HepG2 (cell line): Measurements from ENCODE around the gene KANK3. TPM values are rescaled to one million over a fixed set of nuclear protein-coding genes. Genes with fewer than 3 reads are reported as not detected.

Experiments used
- ATAC-seq: fragments of 200-7000 bp; cut with Tn5 transposase; 3 replicates; pipeline ENCODE4 v1.9.1; 2020; ENCODE audit warnings: mild to moderate bottlenecking, moderate library complexity
- BruUV-seq: library from RNA; stranded (reverse); fragments of 400-500 nt; replicated peaks from 2 replicates; lab custom pipeline; 2021; lab: Mats Ljungman, UMichigan
- CTCF ChIA-PET: fragments of 300-600 bp; formaldehyde crosslinking; extraction: SDS; loops from one replicate; lab custom pipeline; 2021; ENCODE audit warnings: low total read pairs, inconsistent platforms, low intra/inter-chr PET ratio; lab: Yijun Ruan, JAX
- POLR2A ChIA-PET: fragments of 350-600 bp; sonication (Branson Sonifier 250); formaldehyde crosslinking; loops from one replicate; lab custom pipeline; 2020; ENCODE audit warnings: antibody characterized with exemption, inconsistent platforms; lab: Yijun Ruan, JAX
- DNase-seq: peaks from one replicate; pipeline ENCODE4 v3.0.0-alpha.2; 2015; ENCODE audit warnings: low spot score
- FAIRE-seq: peaks from 3 replicates; lab custom pipeline; 2011; peaks lifted over from hg19 to GRCh38; lab: Jason Lieb, UNC
- H2AFZ ChIP-seq: one replicate; pipeline ENCODE4 v1.6.1; 2011; ENCODE audit warnings: low read length, inconsistent platforms
- H3K27ac ChIP-seq: fragments of 300-600 bp; 3 replicates; pipeline ENCODE4 v1.8.0; 2011; ENCODE audit warnings: mixed run types, mild to moderate bottlenecking, mixed read lengths, low read length, inconsistent platforms; ENCODE audit not compliant: insufficient read depth; ENCODE audit errors: extremely low read length
- H3K27me3 ChIP-seq, 2 experiments: fragments of 200-600 bp in 1 of 2; 2 replicates in 1 of 2; 3 replicates in 1 of 2; pipeline versions ENCODE4 v1.6.0 to v1.8.0; 2011; ENCODE audit warnings: low read length in 2 of 2, mild to moderate bottlenecking in 2 of 2, moderate library complexity in 2 of 2, inconsistent platforms in 1 of 2; ENCODE audit not compliant: insufficient read depth in 2 of 2, control insufficient read depth in 1 of 2
- H3K36me3 ChIP-seq, 2 experiments: fragments of 200-600 bp in 1 of 2; replicated peaks in 1 of 2; 2 replicates in 1 of 2; 3 replicates in 1 of 2; pipeline versions ENCODE4 v1.5.1 to v1.8.0; 2011; ENCODE audit warnings: low read length in 2 of 2, inconsistent platforms in 1 of 2; ENCODE audit not compliant: insufficient read depth in 2 of 2, control insufficient read depth in 1 of 2
- H3K4me1 ChIP-seq: 2 replicates; pipeline ENCODE4 v1.5.1; 2012; ENCODE audit warnings: low read length, inconsistent platforms; ENCODE audit not compliant: insufficient read depth
- H3K4me2 ChIP-seq: 2 replicates; pipeline ENCODE4 v1.6.0; 2011; ENCODE audit warnings: low read depth, low read length, inconsistent platforms
- H3K4me3 ChIP-seq, 3 experiments: fragments of 200-600 bp in 1 of 3; sonication (generic), shearing (Covaris generic) in 1 of 3; replicated peaks in 1 of 3; 2 replicates each; pipeline ENCODE4 v1.5.1; 2011 to 2016; ENCODE audit warnings: low read length in 3 of 3, inconsistent platforms in 2 of 3, low read depth in 2 of 3, mild to moderate bottlenecking in 2 of 3, control low read depth in 1 of 3, mixed read lengths in 1 of 3; ENCODE audit not compliant: insufficient read depth in 1 of 3
- H3K79me2 ChIP-seq: one replicate; pipeline ENCODE4 v1.6.1; 2011; ENCODE audit warnings: low read length, inconsistent platforms; ENCODE audit not compliant: insufficient read depth
- H3K9ac ChIP-seq: 2 replicates; pipeline ENCODE4 v1.6.0; 2011; ENCODE audit warnings: mild to moderate bottlenecking, low read depth, low read length, inconsistent platforms; ENCODE audit not compliant: insufficient read depth
- H3K9me3 ChIP-seq: 2 replicates; pipeline ENCODE4 v1.5.1; 2012; ENCODE audit warnings: mild to moderate bottlenecking, low read length
- H4K20me1 ChIP-seq: 2 replicates; pipeline ENCODE4 v1.6.0; 2011; ENCODE audit warnings: inconsistent platforms, mild to moderate bottlenecking, low read length, moderate library complexity; ENCODE audit not compliant: insufficient read depth
- CBX1 ChIP-seq: IDR thresholded peaks from one replicate; pipeline ENCODE4 v1.6.1; 2016; ENCODE audit warnings: antibody characterized with exemption, low read depth
- IRF1 ChIP-seq: sonication (generic); formaldehyde crosslinking; IDR thresholded peaks from 2 replicates; pipeline ENCODE4 v1.4.0; 2020; ENCODE audit warnings: low read depth, mild to moderate bottlenecking, missing genetic modification reagents
- NFE2L2 ChIP-seq: fragments of 150-350 bp; IDR thresholded peaks from 2 replicates; pipeline ENCODE4 v1.6.1; 2014; ENCODE audit warnings: low read length
- NFIB ChIP-seq: sonication (generic); formaldehyde crosslinking; IDR thresholded peaks from 2 replicates; pipeline ENCODE4 v1.9.0; 2021; ENCODE audit warnings: missing genetic modification reagents, mild to moderate bottlenecking, borderline replicate concordance
- RNF2 ChIP-seq: fragments of 450-650 bp; conservative IDR thresholded peaks from 2 replicates; pipeline ENCODE4 v1.6.1; 2016; ENCODE audit warnings: low read depth
- RORA ChIP-seq: sonication (generic); formaldehyde crosslinking; IDR thresholded peaks from 2 replicates; pipeline ENCODE4 v1.5.0; 2020; ENCODE audit warnings: mild to moderate bottlenecking, missing genetic modification reagents, moderate library complexity
- SALL2 ChIP-seq: sonication (generic); formaldehyde crosslinking; IDR thresholded peaks from 2 replicates; pipeline ENCODE4 v1.8.1; 2023; ENCODE audit warnings: mild to moderate bottlenecking, missing genetic modification reagents, inconsistent platforms
- SMAD3 ChIP-seq: sonication (generic); formaldehyde crosslinking; IDR thresholded peaks from 2 replicates; pipeline ENCODE4 v1.4.0; 2020; ENCODE audit warnings: missing genetic modification reagents
- TCF7L2 ChIP-seq: IDR thresholded peaks from 2 replicates; pipeline ENCODE4 v1.6.1; 2011; ENCODE audit warnings: mild to moderate bottlenecking, low read depth, low read length, moderate library complexity
- ZIK1 ChIP-seq: sonication (generic); formaldehyde crosslinking; IDR thresholded peaks from 2 replicates; pipeline ENCODE4 v1.5.0; 2020; ENCODE audit warnings: mild to moderate bottlenecking, low read depth, missing genetic modification reagents, borderline replicate concordance
- ZNF263 ChIP-seq: sonication (generic); formaldehyde crosslinking; IDR thresholded peaks from 2 replicates; pipeline ENCODE4 v1.4.0; 2020; ENCODE audit warnings: missing genetic modification reagents
- ZNF44 ChIP-seq: sonication (generic); formaldehyde crosslinking; IDR thresholded peaks from 2 replicates; pipeline ENCODE4 v1.5.1; 2020; ENCODE audit warnings: mild to moderate bottlenecking, missing genetic modification reagents
- WGBS: methylation state at CpG from one replicate; pipeline ENCODE4 v1.1.6; 2017; ENCODE audit warnings: low lambda C conversion rate; 5-methylcytosine and 5-hydroxymethylcytosine counted together
- in situ Hi-C: cut with HindIII; loops from 2 replicates; pipeline ENCODE4 v1.10.0; 2017; ENCODE audit warnings: low pct_unique_long_range_greater_than_20kb; ENCODE audit not compliant: extremely low pct_ligation_motif_present
- intact Hi-C: fragments of 100-400 bp; cut with micrococcal nuclease; formaldehyde crosslinking; loops from one replicate; pipeline ENCODE4 v1.10.0; 2022; ENCODE audit not compliant: unreplicated experiment
- polyA plus RNA-seq, 8 experiments: library from polyadenylated mRNA; depleted of rRNA in 3 of 8; stranded (reverse) in 7 of 8; unstranded in 1 of 8; fragments of >200 nt; fragmentation: Illumina TruSeq in 4 of 8; extraction: Trizol in 4 of 8; gene quantifications; 2 replicates each; pipeline versions ENCODE4 v1.2.1 to v1.2.3, GENCODE V29; 2011 to 2016; ENCODE audit warnings: low read depth in 4 of 8, missing spikeins in 1 of 8, mixed read lengths in 1 of 8; ENCODE audit not compliant: insufficient read depth in 1 of 8
- total RNA-seq, 5 experiments: library from RNA; depleted of rRNA; stranded (reverse); fragments of >200 nt; fragmentation: Illumina TruSeq; extraction: Trizol; gene quantifications; 2 replicates each; pipeline ENCODE4 v1.2.3, GENCODE V29; 2016; ENCODE audit warnings: low read depth in 1 of 5
- TF ChIP-seq, protein P1 (sequence below): IDR thresholded peaks from 2 replicates; pipeline ENCODE4 v1.6.1; 2012; ENCODE audit warnings: low read depth, low read length, improper control_type of control experiment
- TF ChIP-seq, protein P2 (sequence below): IDR thresholded peaks from 2 replicates; pipeline ENCODE4 v1.6.1; 2012; ENCODE audit warnings: inconsistent platforms

The KANK3 gene
- total and polyA plus RNA-seq, 2 of the 13 experiments (the other 11 are each of a cell fraction or from before 2014, with no cell fraction given): 0.15 to 0.20 TPM

DNA sequence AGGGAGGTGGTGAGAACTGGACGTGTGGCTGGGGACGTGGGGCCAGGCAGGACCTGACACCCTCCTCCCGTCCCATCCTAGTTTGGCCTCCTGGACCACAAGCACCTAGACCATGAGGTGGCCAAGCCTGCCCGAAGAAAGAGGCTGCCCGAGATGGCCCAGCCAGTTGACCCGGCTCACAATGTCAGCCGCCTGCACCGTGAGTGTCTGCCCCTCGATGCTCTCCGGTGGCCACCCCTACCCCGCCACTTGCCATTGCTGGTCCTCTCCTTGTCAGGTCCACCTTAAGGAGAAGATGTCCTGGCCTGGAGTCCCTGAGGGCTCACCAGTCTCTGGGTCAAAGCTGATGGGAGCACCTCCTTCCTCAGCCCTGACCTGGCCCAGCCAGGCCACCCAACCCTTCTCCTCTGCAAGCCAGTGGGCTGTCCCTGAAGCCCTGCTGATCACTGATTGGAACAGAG, 23.1 kb upstream of the KANK3 start:
- no peak overlapping the region; a peak in 1 of 6 replicates for H3K4me3 ChIP-seq
- no peak for ATAC-seq
- DNase-seq: no peak
- H3K36me3 ChIP-seq: peaks cover 0 to 2% of the 10 kb centered on the region in 2 experiments; a peak in 1 of 5 replicates
- WGBS: 94% methylated on average over 3 of the region's 11 CpGs
- H3K27ac ChIP-seq: no peak overlapping the region
- in situ Hi-C loops: no loop called here
- peak overlapping the region; percentile 12; the same call in 1 of the 2 replicates for H3K4me2 ChIP-seq
- ChIA-PET POLR2A (interaction anchor here (0.5 to 5.1 kb wide), 6 partner anchors 8 to 148 kb away, joined by 3 to 33 read pairs (median 3); partner anchors contain the start of genes RAB11B and ZNF414), CTCF (no interaction called here)
- no peaks in the 10 kb centered on the region for H3K9me3 ChIP-seq
- intact Hi-C loops: no loop called here
- H3K27me3 ChIP-seq: peaks cover 0 to 3% of the 10 kb centered on the region in 2 experiments; a peak in 1 of 5 replicates
- BruUV-seq: no TSS peak
- H3K4me1 ChIP-seq: peaks cover 75% of the 10 kb centered on the region
- no peaks in the 10 kb centered on the region for H4K20me1 ChIP-seq
- no peaks in the 10 kb centered on the region for H3K79me2 ChIP-seq
- H3K9ac ChIP-seq: no peak overlapping the region
- no peak overlapping the region for H2AFZ ChIP-seq
- no peak for FAIRE-seq
- TF ChIP-seq NFE2L2 (no peak), ZNF263 (CRISPR knock-in tag) (0 out of 2 replicates have a peak, but pooled peaks have one; percentile 24), ZIK1 (CRISPR knock-in tag) (no peak)

DNA sequence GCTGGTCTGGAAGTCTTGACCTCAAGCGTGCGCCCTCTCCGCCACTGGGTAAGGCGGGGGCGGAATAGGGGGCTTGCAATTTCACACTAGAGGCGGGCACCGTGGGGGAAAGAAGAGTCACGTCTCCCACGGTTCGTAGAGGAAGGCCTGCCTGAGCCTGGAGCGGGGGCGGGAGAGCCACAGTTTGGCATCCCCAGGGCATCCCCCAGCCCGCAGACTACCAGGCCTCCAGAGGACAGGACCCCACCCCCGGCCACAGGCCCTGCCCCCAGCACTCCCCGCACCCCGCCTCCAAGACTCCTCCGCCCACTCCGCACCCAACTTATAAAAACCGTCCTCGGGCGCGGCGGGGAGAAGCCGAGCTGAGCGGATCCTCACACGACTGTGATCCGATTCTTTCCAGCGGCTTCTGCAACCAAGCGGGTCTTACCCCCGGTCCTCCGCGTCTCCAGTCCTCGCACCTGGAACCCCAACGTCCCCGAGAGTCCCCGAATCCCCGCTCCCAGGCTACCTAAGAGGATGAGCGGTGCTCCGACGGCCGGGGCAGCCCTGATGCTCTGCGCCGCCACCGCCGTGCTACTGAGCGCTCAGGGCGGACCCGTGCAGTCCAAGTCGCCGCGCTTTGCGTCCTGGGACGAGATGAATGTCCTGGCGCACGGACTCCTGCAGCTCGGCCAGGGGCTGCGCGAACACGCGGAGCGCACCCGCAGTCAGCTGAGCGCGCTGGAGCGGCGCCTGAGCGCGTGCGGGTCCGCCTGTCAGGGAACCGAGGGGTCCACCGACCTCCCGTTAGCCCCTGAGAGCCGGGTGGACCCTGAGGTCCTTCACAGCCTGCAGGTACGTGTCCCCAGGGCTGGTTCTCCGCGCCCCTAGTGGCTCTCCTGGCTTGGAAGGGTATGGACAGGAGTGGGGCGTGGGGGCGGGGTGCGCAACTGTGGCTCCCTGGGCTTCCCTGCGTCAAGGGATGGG, 21.0 kb upstream of the KANK3 start, which contains the start of gene ANGPTL4:
TSS of gene ANGPTL4 (plus strand) at position 353 of the 969 bp plus-strand sequence. CDS start at position 520, 167 bp downstream.
- Histone ChIP-seq H3K27me3 (peaks cover 0 to 3% of the 10 kb centered on the region in 2 experiments; a peak in 1 of 5 replicates), H3K79me2 (no peaks in the 10 kb centered on the region), H2AFZ (no peak within 1 kb of the TSS), H3K4me2 (peak within 1 kb of the TSS; percentile 95), H3K4me1 (peaks cover 67% of the 10 kb centered on the region), H4K20me1 (no peaks in the 10 kb centered on the region), H3K4me3 (peak within 1 kb of the TSS; percentile 56 to 79 (median 74); a peak in 5 of 6 replicates), H3K9me3 (no peaks in the 10 kb centered on the region), H3K36me3 (no peaks in the 10 kb centered on the region; a peak in 1 of 5 replicates), H3K9ac (peak within 1 kb of the TSS; percentile 75), H3K27ac (peak within 1 kb of the TSS; percentile 64)
- BruUV-seq: TSS peak; percentile 76
- in situ Hi-C loops: no loop called here
- ChIA-PET POLR2A (interaction anchor here (0.6 to 5.1 kb wide), 10 partner anchors 8 to 159 kb away, joined by 3 to 33 read pairs (median 4); partner anchors contain the start of genes MARCHF2 and RAB11B), CTCF (no interaction called here)
- DNase-seq: no peak
- intact Hi-C loops: no loop called here
- peak; percentile 67 for ATAC-seq
- 16% methylated on average over 16 of the region's 81 CpGs for WGBS
- FAIRE-seq: no peak
- TF ChIP-seq IRF1 (CRISPR knock-in tag): no peak
- TF ChIP-seq SALL2 (CRISPR knock-in tag): no peak
- TF ChIP-seq TCF7L2: no peak
- no peak for TF ChIP-seq RNF2
- TF ChIP-seq RORA: no peak
- TF ChIP-seq ZNF44 (CRISPR knock-in tag): 0 out of 2 replicates have a peak, but pooled peaks have one; percentile 60
- TF ChIP-seq, protein P1, sequence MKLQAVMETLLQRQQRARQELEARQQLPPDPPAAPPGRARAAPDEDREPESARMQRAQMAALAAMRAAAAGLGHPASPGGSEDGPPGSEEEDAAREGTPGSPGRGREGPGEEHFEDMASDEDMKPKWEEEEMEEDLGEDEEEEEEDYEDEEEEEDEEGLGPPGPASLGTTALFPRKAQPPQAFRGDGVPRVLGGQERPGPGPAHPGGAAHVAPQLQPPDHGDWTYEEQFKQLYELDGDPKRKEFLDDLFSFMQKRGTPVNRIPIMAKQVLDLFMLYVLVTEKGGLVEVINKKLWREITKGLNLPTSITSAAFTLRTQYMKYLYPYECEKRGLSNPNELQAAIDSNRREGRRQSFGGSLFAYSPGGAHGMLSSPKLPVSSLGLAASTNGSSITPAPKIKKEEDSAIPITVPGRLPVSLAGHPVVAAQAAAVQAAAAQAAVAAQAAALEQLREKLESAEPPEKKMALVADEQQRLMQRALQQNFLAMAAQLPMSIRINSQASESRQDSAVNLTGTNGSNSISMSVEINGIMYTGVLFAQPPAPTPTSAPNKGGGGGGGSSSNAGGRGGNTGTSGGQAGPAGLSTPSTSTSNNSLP: no peak
- no peak for TF ChIP-seq SMAD3 (CRISPR knock-in tag)
- TF ChIP-seq NFIB (CRISPR knock-in tag): no peak
- no peak for TF ChIP-seq CBX1
- TF ChIP-seq, protein P2, sequence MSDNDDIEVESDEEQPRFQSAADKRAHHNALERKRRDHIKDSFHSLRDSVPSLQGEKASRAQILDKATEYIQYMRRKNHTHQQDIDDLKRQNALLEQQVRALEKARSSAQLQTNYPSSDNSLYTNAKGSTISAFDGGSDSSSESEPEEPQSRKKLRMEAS: peak; percentile 71
